ENCODE measurements around the gene KRTAP5-10.
"Not testable (repeated sequence)": the region's sequence is repeated elsewhere in the genome, so short reads cannot be mapped to it uniquely, and the experiment has no call there.

Gene KRTAP5-10, protein sequence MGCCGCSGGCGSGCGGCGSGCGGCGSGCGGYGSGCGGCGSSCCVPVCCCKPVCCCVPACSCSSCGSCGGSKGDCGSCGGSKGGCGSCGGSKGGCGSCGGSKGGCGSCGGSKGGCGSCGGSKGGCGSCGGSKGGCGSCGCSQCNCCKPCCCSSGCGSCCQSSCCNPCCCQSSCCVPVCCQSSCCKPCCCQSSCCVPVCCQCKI

DNA sequence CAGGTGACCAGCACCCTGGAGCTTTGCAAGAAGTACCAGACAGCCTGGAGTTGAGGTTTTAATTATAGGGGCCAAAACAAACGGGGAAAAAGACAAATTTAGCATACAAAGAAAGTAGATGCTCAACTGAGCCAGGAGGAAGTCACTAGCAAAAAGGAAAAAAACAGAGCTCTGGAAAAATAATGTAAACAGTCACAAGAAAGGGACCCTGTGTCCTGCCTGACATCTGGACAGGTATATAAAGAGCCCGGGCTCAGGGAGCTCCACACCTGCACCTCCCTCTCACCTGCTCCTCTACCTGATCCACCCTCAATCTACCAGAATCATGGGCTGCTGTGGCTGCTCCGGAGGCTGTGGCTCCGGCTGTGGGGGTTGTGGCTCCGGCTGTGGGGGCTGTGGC is at the start of gene KRTAP5-10:
KRTAP5-10 (plus strand) TSS at position 301 of the 400 bp plus-strand sequence; CDS start at position 326, 25 bp downstream.
- no peak for ATAC-seq

DNA sequence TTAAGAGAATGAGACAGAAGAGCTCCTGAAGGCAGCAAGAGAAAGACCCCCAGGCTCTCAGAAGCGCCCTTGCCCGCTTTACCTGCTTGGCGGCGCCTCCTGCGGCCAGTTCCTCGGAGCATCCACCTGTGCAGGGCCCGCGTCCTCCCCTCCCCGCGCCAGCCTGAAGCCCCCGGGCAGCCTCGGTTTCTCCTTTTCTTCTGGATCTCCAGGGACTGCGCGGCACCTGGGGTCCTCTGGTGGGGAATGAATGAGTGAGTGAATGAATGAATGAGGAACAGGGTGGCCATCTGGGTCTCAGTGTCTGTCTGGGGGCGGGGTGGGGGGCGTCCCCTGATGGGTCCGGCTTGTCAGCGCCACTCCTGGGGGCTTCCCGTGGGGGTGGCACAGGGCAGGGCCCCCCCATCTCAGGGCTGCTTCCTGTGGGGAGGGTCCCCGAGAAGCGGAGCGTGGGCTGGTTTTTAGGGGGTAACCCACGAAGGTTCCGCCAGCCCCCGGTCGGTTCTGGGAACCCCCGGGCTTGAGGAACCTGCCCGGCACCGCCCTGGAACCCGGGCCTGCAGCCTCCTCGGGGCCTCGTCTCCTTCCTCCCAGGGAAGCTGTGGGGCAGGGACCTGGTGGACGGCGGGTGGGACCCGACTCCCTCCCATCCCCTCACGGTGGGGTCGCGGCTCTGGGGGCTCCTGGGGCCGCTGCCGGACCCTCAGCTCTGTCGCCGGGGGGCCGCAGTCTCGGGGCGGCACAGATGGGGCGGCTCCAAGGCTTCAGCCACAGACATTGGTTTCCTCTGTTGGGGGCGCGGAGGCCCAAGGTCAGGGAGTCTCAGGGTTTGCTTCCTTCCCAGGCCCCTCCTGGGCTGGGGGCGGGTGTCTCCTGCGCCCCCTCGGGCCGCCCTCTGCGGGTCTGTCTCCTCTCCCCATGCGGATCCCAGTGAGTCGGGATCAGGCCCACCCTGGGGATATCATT is 46.6 kb upstream of the KRTAP5-10 start:
- ATAC-seq, result no peak

DNA sequence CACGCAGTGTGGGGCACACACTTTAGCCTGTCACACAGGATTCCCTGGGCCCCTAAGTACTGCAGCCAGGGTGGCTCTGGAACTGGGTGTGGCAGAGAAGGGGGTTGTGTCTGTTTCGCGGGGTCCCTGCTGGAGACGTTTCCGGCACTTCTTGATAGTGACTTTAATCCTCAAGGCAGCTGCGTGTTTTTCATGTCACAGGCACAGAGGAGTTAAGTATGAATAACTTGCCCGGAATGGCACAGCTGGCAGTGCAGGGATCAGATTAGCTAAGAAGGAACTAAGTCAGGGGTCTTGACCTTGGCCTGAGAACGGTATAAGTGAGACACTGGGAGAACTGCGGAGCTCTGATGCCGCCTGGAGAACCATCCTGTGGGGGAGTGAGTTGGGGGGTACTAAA is 45.8 kb upstream of the KRTAP5-10 start:
- no peak for ATAC-seq

DNA sequence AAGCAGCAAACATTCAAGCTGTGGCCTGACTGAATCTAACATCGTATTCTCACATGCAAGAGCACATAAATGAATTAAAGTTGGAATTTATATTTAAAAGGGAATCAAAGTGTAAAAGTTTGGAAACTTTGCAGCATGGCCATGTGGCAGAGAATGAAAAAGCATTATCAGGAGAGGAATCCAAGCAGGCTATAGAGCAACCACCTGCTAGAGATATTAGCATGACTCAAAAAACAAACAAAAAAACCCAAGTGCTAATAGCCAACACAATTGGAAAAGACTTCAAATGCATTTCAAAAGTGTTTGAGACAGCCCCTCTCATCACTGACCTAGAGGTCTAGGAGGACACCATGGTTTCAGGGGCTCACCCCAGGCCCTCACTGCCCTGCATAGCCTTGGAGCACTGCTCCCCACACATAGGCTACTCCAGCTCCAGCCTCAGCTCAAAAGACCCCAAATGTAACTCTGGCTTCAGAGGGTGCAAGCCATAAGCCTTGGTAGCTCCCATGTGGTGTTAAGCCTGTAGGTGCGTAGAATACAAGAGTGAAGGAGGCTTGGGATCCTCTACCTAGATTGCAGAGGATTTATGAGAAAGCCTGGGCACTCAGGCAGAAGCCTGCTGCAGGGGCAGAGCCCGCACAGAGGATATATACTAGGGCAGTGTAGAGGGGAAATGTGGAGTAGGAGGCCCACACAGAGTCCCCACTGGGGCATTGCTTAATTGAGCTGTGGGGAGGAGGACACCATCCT is 40.0 kb upstream of the KRTAP5-10 start:
- ATAC-seq, result no peak

DNA sequence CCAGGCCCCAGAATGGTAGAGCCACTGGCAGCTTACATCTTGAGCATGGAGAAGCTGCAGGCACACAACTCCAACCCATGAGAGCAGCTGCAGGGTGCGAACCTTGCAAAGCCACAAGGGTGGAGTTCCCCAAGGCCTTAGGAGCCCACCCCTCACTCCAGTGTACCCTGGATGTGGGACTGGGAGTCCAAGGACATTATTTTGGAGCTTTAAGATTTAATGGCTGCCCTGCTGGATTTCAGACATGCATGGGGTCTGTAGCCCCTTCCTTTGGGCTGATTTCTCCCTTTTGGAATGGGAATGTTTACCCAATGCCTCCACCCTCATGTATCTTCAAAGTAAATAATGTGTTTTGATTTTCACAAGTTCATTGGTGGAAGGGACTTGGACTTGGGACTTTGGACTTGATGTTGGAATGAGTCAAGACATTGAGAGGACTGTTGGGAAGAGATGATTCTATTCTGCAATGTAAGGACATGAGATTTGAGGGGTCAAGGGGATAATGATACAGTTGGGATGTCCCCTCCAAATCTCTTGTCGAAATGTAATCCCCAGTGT is 39.3 kb upstream of the KRTAP5-10 start:
- ATAC-seq, result no peak

DNA sequence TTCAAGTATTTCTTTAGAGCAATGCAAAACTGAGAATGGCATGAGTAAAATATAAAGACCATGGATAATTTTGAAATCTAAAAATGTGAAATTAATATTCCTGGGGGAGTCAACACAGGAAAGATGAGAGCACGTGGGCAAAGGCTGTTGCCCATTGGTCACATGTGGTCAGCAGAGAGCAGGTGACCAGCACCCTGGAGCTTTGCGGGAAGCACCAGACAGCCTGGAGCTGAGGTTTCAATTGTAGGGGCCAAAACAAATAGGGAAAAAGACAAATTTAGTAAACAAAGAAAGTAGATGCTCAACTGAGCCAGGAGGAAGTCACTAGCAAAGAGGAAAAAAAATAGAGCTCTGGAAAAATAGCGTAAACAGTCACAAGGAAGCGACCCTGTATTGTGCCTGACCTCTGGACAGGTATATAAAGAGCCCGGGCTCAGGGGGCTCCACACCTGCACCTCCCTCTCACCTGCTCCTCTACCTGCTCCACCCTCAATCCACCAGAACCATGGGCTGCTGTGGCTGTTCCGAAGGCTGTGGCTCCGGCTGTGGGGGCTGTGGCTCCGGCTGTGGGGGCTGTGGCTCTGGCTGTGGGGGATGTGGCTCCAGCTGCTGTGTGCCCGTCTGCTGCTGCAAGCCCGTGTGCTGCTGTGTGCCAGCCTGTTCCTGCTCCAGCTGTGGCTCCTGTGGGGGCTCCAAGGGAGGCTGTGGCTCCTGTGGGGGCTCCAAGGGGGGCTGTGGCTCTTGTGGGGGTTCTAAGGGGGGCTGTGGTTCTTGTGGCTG is 38.4 kb upstream of the KRTAP5-10 start, which contains the start of gene KRTAP5-7:
KRTAP5-7 (plus strand) TSS at position 472 of the 780 bp plus-strand sequence; CDS start at position 506, 34 bp downstream.
- ATAC-seq, result not testable (repeated sequence)

DNA sequence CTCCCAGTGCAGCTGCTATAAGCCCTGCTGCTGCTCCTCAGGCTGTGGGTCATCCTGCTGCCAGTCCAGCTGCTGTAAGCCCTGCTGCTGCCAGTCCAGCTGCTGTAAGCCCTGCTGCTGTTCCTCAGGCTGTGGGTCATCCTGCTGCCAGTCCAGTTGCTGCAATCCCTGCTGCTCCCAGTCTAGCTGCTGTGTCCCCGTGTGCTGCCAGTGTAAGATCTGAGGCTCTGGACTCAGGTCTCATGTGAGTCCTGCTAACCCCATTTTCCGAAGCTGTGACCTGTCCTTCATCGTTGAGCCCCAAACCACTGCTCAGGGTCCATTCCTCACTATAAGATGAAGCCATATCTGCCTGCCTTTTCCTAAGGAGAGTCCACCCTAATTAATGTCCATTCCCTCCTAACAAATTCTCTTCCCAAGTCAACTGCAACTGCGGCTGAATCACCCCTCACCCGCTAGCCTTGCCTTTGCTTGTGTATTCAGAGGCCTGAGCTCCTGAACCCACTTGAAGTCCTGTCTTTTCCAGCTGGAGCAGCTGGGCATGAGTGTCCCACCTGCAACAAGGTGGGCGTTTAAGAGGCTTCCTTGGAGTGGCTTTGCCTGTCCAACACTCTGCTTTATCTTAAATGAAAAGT is 37.7 kb upstream of the KRTAP5-10 start:
- ATAC-seq, result no peak

DNA sequence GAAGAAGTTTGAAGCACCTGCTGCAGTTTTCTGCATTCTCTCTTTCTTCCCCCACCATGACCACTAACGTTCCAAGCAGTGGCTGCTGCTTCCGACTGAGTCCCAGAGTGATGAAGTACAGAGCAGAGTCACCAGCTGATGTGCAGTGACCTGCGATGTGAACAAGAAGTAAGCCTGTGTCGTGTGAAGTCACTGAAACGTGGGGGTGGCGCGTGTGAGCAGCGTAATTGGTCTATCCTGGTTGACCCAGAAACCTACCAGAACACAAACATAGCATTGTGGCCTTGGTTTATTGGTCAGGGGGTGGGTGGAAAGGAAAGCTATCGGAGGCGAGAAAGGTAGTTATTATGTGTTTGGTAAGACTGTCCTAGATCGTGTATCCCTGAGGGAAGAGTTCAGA is 34.8 kb upstream of the KRTAP5-10 start:
- no peak for ATAC-seq

DNA sequence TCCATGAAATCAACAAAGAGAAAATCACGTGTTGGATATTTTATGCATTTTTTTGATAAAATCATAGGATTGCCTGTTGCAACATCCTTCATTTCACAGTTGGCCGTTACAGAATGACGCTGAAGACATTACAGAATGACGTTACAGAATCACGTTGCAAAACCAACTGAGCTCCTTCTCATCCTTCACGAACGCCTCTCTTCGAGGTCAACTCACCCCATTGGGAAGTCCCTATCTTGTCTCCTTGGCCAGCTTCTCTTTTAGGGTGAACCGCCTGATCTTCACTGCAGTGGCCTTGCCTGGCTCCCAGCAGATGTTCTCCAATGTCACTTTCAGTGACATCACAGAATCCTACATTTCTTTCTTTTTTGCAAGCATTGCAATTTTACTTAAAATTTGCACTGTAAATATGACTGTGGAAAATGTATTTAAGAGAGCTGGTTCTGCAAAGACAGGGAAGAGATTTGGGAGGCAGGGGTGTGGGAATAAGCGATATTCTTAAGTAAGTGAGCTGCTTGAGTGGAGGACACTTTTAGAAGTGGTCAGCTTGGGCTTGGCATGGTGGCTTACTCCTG is 33.2 kb upstream of the KRTAP5-10 start:
- no peak for ATAC-seq

DNA sequence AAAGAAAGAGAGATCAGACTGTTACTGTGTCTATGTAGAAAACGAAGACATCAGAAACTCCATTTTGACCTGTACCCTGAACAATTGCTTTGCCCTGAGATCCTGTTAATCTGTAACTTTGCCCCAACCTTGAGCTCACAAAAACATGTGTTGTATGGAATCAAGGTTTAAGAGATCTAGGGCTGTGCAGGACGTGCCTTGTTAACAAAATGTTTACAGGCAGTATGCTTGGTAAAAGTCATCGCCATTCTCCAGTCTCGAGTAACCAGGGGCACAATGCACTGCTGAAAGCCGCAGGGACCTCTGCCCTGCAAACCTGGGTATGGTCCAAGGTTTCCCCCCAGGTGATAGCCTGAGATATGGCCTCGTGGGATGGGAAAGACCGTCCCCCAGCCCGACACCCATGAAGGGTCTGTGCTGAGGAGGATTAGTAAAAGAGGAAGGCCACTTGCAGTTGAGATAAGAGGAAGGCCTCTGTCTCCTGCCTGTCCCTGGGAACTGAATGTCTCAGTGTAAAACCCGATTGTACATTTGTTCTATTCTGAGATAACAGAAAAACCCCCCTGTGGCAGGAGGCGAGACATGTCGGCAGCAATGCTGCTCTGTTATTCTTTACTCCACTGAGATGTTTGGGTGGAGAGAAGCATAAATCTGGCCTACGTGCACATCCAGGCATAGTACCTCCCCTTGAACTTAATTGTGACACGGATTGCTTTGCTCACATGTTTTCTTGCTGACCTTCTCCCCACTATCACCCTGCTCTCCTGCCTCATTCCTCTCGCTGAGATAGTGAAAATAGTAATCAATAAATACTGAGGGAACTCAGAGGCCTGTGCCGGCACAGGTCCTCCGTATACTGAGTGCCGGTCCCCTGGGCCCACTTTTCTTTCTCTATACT is 30.4 kb upstream of the KRTAP5-10 start:
- ATAC-seq, result not testable (repeated sequence)

DNA sequence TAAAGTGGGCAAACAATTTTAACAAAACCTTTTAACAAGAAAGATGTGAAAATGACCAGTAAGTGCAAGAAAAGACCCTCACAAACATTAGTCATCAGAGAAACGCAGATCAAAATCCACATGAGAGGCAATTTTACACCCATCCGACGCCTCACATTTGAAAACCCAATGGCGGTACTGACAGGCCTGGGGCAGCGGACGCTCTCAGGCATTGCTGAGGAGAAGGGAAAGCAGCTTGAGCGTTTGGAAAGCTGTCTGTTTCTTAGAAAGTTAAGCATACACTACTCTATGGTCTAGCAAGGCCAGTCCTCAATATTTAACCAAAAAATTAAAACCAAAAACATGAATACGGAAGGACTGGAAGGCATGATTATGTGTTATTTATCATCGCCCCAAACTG is 29.5 kb upstream of the KRTAP5-10 start:
- ATAC-seq, result no peak

DNA sequence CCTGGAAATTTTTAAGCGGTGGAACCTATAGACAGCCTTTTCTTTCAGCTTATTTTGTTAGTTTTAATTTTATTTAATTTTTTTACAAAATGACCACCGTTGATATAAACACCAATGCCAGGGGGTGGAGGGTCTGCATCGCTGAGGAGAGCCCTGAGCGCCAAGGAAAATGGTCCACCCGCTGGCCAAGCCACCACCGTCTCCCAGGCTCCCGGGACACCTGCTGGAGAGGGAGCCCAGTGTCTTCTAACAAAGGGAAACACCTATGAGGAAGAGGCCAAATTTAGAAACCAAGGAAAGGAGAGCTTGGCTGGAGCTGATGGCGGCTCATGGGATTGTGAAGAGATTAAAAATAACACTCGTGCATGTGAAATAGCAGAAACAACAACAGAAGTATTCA is 27.8 kb upstream of the KRTAP5-10 start:
- no peak for ATAC-seq

DNA sequence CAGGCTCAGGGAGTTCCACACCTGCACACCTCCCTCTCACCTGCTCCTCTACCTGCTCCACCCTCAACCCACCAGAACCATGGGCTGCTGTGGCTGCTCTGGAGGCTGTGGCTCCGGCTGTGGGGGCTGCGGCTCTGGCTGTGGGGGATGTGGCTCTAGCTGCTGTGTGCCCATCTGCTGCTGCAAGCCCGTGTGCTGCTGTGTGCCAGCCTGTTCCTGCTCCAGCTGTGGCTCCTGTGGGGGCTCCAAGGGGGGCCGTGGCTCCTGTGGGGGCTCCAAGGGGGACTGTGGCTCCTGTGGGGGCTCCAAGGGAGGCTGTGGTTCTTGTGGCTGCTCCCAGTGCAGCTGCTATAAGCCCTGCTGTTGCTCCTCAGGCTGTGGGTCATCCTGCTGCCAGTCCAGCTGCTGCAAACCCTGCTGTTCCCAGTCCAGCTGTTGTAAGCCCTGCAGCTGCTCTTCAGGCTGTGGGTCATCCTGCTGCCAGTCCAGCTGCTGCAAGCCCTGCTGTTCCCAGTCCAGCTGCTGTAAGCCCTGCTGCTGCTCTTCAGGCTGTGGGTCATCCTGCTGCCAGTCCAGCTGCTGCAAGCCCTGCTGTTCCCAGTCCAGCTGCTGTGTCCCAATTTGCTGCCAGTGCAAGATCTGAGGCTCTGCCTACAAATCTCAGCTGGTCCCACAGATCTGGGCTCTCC is 27.2 kb upstream of the KRTAP5-10 start, which contains the start of gene KRTAP5-8:
KRTAP5-8 (plus strand) TSS at position 49 of the 689 bp plus-strand sequence; CDS start at position 80, 31 bp downstream.
- not testable (repeated sequence) for ATAC-seq

DNA sequence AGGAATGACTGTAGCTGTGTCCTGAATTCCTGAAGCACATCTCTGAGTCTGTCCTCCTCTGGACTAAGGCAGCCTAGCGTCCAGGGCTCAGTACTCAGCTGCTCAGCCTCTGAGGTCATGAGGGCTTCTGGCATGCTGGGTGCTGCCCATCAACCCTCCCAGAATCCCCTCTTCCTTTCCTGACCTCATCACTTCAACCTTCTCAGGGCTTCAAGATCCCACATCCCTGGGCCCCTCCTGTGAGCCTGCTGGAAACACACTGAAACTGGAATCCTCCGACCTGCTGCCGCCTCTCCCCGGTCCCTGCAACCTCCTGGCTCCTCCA is 26.7 kb upstream of the KRTAP5-10 start:
- ATAC-seq, result no peak

DNA sequence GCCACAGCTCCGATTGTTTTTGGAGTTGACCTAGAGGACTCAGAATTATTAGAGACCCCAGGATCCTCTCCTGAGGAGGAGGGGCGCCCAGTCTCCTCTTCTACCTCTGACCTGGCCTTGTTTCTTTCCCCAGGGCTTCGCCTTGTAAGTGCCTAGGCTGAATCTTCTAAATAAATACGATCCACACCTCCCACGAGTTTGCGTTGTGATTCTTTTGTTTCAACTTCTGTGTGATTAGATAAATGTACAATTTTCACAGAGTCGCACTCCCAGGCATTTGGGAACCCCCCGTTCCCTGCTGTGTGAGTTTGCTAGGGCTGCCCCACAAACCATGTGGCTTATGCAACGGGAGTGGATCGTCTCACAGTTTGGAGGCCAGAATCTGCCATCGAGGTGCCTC is 26.3 kb upstream of the KRTAP5-10 start:
- ATAC-seq, result no peak

DNA sequence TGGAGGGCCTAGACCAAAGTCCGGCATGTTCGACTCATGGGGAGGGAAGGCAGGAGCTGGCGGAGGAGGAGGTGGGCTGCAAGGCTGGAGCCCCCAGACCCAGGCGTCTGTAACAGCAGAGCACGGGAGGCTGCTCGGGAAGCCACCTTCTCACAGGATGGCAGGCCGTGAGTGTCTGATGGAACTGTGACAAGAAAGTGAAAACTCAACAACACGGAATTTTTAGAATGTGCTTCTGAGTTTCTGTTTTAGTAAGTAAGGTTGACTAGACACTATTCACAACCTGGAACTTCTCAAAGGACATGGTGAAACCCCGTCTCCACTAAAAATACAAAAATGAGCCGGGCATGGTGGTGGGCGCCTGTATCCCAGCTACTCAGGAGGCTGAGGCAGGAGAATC is 25.4 kb upstream of the KRTAP5-10 start:
- ATAC-seq, result not testable (repeated sequence)

DNA sequence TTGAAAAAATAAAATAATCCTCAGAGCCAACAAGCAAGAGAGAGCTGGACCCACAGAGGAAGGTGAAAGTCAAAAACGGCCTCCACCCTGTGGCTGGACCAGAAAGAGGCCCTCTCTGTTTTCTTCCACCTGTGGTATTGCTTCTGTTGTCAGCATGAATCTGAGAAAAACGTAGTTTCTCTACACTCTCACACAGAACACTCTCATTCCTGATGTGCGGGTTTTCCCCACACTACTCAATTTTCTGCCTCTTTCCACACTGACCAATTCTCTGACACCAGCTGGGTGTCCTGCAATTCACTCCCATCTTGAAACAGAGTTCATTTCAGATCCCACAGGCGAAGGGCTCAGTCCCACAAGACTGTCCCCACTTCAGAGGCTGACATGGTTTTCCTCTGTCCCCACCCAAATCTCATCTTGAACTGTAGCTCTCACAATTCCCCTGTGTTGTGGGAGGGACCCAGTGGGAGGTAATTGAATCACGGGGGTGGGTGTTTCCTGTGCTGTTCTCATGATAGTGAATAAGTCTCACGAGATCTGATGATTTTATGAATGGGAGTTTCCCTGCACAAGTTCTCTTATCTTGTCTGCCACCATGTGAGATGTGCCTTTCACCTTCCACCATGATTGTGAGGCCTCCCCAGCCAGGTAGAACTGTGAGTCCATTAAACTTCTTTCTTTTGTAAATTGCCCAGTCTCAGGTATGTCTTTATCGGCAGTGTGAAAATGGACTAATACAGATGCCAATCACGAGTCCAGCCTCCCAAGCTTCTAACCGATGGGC is 24.6 kb upstream of the KRTAP5-10 start:
- not testable (repeated sequence) for ATAC-seq

DNA sequence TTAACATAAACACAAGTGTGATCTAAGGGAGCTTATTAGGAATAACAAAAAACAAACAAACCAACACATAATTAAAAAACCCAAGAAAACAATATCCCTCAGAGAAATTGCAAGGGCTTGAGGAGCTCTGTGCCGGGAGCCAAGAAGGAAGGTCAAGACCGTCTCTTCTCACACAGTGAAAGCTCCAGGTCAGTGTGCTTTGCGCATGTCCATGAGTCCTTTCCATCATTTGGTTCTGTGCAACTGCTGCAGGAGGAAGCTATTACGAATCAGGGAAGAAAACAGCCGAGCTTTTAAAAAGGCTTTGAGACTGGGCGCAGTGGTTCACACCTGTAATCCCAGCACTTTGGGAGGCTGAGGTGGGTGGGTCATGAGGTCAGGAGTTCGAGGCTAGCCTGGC is 23.0 kb upstream of the KRTAP5-10 start:
- no peak for ATAC-seq

Data from activated CD4-positive, CD25-positive, alpha-beta regulatory T cell treated with anti-CD3 and anti-CD28 coated beads, Interleukin-2, amount 50 U/mL, for 24 hours (primary cell).